Stimulated activated CD4-positive, alpha-beta T cell treated with anti-CD3 and anti-CD28 coated beads, TNF-alpha, amount 100 ng/mL, for 48 hours (primary cell): ENCODE results near the gene ASAP2.

Source experiments
- DNase-seq, 3 donors: peaks; one replicate each; pipeline ENCODE4 v3.0.0-alpha.2; 2020; ENCODE audit warnings: low read depth in 3 of 3

ASAP2 gene

DNA sequence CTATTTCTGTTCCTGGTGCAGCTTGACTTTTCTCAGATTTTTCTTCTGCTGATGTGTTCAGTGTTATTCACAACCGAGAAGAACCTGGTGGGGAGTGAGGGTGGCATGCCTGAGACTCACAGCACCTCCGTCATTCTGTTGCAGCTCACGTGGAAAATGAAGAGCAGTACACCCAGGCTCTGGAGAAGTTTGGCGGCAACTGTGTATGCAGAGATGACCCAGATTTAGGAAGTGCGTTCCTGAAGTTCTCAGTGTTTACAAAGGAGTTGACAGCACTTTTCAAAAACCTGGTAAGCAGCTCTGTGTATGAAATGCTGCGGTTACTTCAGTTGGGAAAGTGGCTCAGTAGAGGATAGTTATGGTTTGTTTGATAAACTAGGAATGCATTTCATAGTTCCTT, 90.5 kb downstream of the ASAP2 start:
- no peak for DNase-seq

DNA sequence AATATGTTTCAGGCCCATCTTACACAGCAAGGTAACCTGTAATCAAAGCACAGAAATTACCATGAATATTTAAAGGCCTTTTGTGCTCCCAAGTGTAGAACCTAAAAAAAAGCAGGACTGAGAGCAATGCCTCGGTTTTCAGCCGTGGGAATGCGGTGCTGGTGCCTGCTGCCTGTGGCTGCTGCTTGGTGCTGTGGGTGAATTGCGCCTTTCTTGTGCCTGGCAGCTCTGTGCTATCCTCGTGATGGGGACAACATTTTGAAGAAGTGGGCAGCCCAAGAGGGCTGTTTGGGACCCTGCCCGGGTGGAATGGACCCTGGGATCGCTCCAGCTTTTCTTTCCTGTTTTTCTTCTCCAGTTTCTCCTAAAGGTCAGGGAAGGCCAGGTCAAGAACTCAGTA, 91.2 kb downstream of the ASAP2 start:
- no peak for DNase-seq

DNA sequence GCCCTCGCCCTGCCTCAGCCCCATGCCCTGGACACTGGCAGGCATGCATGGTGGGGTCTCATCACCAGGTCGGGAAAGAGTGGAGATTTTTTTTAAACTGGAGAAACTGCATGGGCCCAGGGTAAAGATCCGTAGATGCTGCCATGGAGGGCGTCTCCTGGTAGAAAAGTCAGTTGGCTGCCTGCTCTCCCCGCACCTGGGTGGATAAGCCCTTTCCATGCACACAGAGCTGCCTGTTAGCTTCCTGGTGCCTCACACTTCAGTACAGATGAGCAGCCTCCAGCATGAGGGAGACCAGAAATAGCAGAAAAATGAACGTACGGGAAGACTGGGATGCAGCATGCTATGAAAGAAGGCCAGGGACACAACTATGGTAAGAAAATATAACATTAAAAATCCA, 92.0 kb downstream of the ASAP2 start:
- DNase-seq, result no peak

DNA sequence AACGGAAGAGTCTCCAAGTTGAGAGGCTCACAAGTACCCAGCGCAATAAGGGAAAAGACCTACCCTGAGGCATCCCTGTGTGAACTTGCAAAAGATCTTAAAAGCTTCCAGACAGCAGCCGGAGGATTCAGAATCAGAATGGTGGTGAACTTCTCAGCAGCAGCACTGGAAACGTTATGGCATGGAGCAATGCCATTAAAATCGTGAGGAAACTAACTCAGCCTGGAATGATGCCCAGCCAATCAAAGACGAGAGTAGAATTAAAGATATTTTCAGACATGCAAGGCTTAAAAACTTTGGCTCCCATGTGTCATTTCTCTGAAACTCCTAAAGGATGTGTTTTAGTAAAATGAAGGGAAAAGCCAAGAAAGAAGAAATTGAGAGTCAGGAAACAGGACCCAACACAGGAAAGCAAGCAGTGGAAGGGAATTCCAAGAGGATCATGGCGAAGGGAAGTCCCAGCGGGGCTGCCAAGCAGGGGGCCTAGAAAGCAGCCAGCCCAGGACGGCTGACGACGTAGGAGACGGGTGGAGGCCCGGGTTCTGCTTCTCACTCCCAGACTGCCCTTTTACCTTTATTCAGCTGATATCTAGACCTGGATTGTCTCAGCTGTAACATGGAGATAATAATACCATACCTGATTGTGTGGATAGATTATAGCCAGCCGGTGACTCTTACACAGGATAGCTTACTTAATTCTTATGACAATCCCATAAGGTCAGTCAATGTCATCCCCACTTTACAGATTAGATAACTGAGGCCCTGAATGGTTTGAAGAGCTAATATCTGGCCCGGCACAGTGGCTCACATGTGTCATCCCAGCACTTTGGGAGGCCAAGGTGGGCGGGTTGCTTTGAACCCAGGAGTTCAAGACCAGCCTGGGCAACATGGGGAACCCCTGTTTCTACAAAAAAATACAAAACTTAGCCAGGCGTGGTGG, 92.8 kb downstream of the ASAP2 start:
- DNase-seq, result no peak

DNA sequence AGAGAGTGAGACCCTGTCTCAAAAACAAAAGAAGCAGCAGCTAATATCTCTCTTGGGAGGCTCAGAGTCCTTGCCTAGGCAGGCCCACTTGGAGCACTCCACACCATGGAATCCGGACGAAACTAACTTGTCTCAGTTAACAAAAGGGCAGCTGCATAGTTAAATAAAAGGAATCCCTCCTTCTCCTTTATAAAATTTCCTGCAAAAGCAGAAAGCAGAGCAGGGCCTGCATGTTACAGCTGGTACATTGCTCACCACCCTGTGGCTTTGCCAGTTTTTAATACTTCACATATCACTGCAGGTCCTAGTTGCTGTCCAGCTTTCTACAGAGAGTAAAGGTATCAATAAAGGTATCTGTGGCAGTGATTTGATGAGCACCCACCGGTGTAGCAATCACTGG, 93.6 kb downstream of the ASAP2 start:
- DNase-seq, result no peak

DNA sequence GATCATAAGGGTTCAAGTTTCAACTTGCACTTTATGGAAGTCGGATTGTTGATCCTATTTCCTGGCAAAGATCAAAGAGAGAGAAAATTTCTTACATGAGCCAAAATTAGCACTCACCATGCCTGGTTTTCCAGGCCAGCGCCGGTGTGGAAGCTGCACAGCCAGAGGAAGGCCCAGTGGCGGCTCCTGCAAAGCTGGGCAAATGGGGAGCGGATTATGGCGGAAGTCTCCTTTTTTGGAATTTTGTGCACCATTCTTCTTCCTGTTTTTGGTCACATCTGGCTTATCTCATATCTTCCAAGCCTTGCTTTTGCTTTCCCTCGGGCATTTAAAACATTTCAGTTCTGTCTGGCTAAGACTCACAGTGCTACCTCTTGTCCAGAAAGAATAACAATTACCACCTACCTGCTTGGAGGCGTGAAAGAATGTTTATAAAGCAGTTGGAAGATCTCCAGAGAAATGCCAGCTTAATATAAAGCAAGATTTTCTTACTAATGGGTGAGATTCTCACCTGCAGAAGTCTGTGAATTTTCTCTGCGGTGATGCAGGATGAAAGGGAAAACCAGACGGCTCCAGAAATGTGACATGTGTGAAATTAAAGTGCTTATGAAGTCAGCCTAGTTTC, 94.3 kb downstream of the ASAP2 start:
- DNase-seq, result no peak

DNA sequence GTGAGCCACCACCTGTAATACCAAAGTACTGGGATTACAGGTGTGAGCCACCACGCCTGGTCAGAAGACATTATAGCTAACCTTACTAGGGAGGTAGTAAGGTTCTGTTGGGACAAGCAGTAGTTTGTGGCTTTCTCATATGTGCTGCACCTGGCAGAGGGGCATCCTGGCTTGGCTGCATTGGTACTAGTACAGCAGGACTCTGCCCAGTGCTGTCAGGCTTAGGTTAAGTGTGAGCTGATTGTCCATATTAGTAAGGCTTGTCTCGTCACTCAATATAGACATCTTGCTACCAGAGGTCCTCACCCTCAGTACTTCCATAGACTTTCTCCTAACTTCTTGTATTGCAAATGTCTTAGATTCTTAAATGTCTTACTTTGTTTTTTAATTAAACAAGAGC, 96.1 kb downstream of the ASAP2 start:
- DNase-seq, result no peak

DNA sequence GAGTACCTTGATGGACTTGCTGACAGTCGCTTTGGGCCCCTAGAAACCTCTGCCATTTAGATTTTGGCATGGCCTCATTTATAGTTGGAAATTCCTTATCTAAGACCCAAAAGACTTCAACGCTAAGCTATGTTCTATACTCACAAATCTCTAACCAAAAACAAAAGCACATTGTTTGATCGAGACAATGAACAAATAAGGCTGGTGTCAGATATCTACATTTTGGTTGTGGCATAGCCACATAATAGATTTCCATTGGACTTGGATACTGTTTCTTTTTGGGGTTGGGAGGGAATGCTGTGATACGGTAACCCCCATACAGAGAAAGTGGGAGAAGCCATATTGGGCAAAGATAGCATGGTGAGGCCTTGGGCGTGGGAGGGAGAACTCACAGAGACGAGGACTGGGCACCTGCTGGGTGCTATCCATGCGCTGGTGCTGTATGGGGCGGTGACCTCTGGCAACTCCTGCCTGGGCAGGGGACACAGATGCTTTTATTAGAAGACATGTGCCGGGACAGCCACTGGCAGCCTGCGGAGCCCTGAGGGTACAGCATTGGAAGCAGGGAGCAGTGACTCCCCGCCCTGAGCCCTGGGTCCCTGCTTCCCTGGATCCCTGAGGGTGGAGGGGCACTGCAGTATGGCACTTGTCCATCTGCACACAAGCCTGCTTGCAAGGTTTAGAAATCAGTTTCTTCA, 97.1 kb downstream of the ASAP2 start:
- no peak for DNase-seq

DNA sequence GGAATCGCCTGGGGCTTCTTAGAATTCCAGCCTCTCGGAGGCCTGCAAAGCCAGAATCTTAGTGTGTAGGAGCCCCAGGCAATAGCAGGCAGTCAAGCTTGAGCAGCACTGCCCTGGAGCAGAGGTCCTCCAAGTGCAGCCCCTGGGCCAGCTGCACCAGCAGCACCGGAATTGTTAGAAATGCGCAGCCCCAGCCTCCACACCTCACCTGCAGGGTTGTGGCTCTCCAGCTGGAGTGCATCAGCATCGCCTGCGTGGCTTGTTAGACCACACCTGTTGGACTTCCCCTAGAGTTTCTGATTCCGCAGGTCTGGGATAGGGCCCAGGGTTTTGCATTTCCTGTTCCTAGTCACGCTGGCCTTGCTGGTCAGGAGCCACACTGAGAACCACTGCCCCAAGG, 100.3 kb downstream of the ASAP2 start:
- no peak for DNase-seq

DNA sequence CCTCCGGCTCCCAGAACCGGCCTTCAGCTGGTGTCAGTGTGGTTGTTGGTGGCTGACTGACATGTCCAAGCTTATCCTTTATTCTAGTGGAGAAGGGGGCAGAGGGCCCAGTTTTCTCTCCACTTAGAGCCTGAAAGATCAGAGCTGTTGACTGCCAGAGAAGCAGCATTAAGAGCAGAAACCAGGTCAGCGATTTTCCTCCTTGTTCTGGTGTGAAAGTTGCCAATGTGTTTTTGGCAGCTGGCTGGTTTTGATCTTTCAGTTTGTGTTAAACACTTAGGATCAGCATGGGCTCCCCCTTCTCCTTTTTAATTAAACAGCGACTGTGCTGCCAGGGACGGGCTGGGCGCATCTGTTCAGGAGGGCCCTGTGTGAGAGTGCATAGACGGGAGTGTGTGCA, 100.9 kb downstream of the ASAP2 start:
- no peak for DNase-seq

DNA sequence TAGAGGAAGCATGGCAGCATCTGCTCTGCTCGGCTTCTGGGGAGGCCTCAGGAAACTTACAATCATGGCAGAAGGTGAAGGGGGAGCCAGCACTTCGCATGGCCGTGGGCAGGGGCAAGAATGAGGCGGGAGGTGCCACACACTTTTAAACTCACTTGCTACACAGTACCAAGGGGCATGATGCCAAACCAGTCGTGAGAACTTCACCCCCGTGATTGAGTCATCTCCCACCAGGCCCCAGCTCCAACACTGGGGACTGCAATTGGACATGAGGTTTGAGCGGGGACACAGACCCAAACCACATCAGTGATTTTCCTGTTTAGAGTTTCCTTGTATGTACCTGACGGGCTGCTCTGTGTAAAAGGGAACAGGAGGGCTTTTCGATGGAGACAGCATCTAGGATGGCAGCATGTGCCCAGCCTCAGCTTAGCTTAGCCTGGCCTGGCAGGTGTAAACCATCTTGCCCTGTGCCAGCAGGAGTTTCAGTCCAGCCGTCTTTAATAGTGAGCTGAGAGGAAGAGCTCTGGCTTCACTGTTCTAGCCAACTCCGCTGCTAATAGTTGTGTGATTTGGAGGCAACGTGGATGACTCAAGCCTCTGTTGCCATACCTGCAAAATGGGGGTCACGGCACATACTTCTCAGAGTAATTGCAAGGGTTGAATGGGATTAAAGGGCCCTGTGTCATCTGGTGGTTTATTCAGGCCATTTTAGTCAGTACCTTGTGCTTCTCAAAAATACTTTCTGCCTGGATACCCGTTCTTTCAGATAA, 101.8 kb downstream of the ASAP2 start:
- no peak for DNase-seq

DNA sequence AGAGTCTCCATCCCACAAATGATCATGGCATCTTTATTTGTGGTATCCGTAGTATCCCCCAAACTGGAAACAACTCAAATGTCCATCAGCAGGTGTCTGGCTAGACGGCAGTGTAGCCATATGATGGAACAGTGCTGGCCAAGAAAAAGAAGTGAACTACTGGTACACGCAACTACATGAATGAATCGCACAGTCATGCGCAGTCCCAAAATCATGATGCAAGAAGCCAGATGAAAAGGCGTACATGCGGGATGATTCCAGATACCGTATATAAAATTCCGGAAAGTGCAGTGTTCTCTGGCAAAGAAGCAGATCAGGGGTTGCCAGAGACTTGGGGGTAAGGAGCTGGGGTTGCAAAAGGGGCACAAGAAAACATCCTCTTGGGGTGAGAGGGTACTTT, 102.5 kb downstream of the ASAP2 start:
- no peak for DNase-seq

DNA sequence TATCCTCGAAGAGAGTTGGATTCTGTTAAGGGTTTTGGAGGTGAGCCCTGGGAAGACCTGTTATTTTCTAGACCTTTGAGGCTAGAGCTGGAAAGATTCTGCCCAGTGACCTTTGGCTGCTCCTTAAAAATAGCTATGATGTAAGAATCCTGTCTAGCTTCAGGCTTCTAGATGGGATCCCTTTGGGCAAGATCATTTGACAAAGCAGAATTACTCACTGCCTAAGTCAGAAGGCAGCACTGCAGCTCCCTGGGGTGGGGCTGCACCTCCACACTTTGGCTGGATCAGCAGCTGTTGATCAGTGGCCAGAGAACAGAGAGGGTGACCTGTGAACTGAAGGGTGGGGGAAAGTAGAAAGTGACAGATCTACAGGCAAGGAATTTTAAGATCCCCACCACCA, 103.8 kb downstream of the ASAP2 start:
- no peak for DNase-seq

DNA sequence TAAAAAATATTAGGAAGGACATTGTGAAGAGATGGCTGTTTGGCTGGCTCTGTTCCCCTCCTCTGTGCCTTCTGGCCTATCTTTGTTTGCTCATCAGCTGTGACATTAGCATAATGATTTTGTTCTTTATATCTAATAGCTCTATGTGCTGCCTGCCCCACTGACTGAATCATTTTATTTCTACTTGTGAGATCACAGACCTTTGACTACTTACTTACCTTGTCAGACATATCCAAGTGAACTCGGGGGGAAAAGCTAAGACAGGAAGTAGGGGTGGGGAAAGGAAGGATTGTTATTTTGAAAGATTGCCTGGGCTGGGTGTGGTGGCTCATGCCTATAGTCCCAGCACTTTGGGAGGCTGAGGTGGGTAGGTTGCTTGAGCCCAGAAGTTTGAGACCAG, 104.2 kb downstream of the ASAP2 start:
- no peak for DNase-seq

DNA sequence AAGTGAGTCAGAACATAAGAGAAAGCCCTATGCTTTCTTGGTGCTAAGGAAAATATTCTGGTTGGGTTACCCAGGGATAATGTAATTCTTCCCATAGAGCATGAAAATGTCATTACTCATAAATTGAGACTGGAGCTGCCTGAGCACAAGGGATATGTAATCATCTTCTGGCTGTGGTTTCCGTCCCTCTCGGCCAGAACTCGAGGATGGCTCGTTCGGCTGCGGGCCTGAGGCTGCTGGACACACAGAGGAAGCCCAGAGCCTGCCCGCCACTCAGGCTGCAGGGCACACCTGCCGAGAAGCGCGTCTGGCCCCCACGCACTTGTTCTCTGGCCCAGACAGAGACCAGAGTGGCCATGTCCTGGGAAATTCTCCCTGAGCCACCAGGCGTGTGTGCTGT, 104.9 kb downstream of the ASAP2 start:
- DNase-seq, result no peak

DNA sequence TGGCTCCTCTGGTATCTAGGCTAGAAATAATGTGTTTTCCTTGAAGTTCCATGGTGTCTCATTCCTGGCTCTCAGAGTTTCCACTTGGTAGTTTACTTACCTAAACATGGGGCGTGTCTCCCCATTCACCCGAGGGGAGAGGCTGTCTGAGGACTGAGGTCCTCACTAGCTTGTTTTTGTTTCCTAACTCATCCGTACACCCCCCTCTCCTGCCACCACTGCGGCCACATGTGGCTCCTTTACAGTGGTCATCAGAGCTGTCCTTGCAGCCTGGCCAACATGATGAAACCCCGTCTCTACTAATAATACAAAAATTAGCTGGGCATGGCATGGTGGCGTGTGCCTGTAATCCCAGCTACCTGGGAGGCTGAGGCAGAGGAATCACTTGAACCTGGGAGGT, 106.0 kb downstream of the ASAP2 start:
- no peak for DNase-seq

DNA sequence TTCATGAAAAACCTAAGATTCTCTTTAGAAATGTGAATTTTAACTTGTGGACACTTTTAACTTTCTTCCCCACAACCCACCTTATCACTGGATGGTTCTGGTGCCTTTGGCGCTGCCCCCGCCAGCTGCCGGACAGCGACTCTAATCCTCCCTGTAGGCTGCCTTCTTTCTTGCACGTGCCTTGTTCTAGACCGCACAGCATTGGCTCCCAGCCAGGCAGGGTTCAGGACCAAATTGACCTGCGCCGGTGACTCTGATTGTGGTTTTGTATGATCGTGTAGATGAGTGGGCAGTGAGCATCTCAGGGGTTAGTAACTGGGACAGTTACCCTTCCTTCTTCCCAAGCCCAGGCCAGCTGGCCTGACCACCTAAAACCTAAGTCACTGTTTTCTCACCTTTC, 106.8 kb downstream of the ASAP2 start:
- DNase-seq, result no peak

DNA sequence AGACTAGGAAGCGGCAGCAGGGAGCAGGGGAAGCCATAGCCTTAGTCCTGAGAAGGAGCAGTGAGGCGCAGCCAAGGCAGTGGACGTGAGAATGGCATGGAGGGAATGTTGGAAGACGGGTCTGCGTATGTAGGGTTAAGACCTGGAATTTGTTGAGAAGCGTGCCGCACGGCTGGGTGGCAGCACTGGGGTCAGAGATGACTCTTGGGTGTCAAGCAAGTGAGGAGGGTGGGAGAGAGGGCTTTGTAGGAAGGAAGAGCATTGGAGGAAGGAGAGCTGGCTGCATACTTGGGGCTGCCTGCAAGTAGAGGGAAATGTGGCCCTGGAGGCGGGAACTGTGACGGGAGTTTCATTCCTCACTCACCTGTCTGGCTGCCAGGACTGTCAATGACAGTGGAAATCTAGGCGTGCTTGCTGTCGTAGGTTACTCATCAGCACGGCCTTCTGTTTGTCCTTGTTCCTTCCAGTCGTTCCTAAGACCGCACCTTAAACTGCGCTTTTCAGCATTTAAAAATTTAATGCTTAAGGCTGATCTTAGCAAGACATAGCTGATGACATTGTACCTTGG, 108.8 kb downstream of the ASAP2 start:
- DNase-seq, result no peak

DNA sequence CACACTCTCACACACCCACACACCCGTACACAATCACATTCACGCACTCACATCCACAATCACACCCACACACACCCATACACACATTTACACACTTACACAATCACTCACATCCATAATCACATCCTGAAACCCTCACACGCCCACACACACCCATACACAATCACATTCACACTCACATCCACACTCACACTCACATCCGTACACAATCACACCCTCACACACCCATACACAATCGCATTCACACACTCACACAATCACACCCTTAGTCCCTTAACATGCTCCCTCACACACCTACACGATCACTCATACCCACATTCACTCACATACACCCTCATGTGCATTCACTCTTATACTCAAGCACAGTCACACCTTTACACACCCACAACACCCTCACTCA, 110.9 kb downstream of the ASAP2 start:
- DNase-seq, result no peak

DNA sequence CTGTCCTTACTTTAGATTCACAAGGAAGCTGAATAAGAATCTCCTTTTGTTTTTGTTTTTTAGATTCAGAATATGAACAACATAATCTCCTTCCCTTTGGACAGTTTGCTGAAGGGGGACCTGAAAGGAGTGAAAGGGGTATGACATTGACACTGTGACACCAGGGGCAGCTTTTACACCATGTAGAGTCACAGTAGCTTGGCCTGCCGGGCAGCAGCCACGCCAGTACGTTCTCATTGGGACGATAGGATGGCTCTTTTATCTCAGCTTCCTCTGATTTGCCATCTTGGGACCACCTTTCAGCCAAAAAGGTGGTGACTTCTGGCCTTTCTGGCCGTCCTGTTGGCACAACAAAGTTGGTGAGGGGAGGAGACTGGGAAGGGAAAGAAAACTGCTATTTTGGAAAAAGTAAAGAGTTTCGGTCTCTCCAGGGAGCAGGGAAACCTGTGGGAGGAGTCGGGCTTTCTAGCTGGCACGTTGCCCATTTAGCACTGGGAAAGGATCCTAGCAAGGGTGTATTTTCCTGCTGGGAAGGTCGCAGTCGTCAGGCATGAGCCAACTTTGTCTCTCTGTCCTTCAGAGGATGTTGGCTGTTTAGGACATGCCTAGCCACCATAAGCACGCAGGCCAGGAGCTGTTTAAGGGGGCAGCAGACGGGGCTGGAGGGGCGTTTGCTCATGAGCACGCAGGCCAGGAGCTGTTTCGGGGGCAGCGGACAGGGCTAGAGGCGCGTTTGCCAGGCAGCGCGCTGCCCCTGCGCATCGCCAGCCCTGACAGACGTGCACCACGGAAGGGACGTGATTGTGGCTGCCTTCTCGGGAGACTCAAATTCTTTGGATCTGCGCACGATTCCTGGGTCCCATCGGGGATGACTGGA, 112.1 kb downstream of the ASAP2 start:
- DNase-seq, result no peak

DNA sequence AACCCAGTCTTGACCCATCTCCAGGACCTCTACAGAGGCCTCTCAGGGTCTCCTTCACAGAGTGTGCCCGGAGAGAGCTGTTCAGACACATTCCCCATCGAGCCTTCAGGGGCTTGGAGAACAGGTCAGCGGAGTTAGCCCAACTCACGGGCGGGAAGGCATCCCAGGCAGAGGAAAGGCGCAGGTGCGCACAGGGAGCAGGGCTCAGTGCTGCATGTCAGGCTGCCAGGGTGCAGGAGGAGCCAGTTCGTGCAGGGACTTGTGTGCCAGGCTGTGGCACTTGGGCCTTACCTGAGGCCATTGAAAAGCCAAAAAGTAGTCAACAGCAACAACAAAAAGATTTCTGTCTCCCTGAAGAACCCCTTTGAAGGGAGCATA, 112.7 kb downstream of the ASAP2 start:
- DNase-seq, result no peak
